Gastrocnemius medialis (tissue), 4 donors: ENCODE results near the gene FRAS1.

Source experiments
- CTCF ChIP-seq, 5 experiments: fragments of 450-650 bp in 3 of 5; fragments of 200-600 bp in 2 of 5; sonication (generic) in 2 of 5; IDR thresholded peaks in 4 of 5; conservative IDR thresholded peaks in 1 of 5; 1 replicate in 4 of 5; 2 replicates in 1 of 5; pipeline ENCODE4 v1.5.1; 2016 to 2019; ENCODE audit warnings: antibody characterized with exemption in 5 of 5, mild to moderate bottlenecking in 3 of 5, moderate library complexity in 3 of 5
- POLR2A ChIP-seq, 2 donors: fragments of 450-650 bp; IDR thresholded peaks; one replicate each; pipeline ENCODE4 v1.6.1; 2017; ENCODE audit warnings: antibody characterized with exemption in 2 of 2, mild to moderate bottlenecking in 2 of 2, moderate library complexity in 2 of 2

GRCh38 chr4:78310007-78310739, 253.1 kb downstream of the FRAS1 start:
- TF ChIP-seq CTCF (IDR thresholded peaks at IDR 0.05 in 4 of 5, conservative IDR thresholded peaks at IDR 0.05 in 1 of 5), result no peak
- no peak for TF ChIP-seq POLR2A (IDR thresholded peaks at IDR 0.05)
